ENCODE measurements around the gene C12orf57.

The C12orf57 gene

DNA sequence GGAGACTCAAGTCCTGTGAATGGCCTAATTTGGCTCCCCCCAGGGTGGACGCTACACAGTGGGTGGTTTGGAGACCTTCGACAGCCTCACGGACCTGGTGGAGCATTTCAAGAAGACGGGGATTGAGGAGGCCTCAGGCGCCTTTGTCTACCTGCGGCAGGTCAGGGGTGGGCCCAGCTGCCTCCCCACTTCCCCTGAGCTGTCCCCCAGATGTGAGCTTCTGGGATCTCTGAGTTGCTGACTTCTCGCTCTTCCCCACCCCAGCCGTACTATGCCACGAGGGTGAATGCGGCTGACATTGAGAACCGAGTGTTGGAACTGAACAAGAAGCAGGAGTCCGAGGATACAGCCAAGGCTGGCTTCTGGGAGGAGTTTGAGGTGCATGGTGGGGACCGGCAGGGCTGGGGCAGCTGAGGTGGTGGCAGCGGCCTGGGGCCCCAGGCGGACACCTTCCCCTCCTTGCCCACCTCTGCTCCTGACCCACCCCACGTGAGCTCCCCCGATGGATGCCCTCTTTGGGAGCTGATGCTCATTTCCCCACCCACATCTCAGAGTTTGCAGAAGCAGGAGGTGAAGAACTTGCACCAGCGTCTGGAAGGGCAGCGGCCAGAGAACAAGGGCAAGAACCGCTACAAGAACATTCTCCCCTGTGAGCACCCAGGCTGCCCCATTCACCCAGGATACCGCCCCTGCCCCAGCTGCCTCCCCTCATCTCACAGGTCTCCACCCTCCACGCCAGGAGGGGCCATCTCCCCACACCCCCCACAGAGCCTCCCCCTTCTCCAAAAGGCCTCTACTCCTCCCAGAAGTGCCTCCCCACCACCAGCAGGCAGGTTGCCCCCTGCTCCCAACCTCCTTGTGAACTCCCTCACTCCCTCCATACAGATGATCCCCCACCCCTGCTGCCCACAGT is 11.5 kb downstream of the C12orf57 start:
- no peak for DNase-seq

DNA sequence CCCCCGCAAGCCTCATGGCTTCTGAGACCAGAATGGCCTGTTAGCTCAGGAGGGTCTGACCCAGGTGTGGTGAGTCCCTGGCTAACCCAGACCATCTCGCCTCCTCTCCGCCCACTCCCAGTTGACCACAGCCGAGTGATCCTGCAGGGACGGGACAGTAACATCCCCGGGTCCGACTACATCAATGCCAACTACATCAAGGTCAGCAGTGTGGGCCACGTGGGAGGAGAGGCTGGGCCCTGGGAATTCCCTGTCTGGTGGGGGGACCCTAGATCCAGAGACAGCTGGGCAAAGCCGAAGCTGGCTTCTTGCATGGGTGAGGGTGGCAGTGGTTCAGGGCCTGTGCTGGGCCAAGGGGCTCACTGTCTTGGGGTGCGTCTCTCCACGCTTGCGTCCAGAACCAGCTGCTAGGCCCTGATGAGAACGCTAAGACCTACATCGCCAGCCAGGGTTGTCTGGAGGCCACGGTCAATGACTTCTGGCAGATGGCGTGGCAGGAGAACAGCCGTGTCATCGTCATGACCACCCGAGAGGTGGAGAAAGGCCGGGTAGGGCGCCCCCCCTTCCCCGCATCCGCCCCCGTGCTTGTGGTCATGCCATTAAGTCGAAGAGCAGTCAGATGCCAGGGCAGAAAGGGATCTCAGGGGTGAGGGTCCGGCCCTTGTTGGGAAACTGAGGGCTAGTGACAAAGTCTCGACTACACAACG is 12.4 kb downstream of the C12orf57 start:
- no peak for DNase-seq

DNA sequence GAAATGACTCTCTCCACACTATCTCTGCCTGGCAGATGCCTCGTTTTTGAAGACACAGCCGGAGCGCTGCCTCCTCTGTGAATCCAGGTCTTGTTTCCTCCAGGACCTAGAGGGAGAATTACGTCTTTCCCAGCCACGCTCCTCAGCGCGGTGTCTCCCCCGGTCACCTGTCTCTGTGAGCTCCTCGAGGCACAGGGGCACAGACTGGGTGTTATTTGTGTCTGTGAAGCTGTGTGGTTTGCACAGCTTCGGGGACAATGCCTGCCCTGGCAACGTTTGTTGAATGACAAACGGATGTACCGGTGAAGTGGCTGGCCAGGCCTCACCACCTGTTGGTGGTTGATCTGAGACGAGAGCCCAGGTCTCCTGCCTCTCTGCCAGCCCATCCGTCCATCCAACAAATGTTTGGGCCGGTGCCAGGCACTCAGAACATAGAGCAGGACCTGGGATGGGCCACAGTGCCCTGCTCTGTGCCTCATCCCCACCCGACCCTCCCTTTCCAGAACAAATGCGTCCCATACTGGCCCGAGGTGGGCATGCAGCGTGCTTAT is 13.4 kb downstream of the C12orf57 start:
- DNase-seq: no peak

DNA sequence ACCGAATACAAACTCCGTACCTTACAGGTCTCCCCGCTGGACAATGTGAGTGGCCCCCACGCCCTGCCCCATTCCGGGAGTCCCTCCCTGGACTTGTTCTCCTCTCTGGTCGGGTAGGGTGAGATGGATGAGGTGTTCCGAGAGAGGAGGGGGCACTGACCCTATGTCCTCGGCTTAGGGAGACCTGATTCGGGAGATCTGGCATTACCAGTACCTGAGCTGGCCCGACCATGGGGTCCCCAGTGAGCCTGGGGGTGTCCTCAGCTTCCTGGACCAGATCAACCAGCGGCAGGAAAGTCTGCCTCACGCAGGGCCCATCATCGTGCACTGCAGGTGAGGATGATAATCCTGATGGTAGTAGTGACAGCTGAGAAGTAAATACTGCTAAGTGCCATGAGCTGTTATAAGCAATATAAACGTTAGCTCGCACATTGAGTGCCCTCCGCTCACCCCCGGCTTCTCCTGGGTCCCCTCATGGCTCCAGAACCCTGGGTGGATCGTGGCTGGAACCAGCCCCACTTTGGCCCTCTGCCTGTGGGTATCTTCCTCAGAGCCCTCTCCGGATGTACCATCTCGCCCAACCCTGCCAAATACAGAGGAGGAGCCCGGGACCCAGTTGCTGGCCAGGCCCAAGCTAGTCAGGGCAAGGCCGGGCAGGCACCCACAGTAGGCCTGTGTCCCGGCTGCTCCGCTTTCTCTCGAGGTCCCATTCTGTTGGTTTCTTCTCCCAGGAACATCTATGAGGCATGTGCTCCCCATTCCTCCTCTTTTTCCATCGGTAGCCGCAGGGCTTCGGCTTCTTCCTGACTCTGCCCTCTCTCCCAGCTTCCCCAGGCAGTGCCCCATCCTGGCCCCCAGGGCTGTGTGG is 14.2 kb downstream of the C12orf57 start:
- DNase-seq: no peak

DNA sequence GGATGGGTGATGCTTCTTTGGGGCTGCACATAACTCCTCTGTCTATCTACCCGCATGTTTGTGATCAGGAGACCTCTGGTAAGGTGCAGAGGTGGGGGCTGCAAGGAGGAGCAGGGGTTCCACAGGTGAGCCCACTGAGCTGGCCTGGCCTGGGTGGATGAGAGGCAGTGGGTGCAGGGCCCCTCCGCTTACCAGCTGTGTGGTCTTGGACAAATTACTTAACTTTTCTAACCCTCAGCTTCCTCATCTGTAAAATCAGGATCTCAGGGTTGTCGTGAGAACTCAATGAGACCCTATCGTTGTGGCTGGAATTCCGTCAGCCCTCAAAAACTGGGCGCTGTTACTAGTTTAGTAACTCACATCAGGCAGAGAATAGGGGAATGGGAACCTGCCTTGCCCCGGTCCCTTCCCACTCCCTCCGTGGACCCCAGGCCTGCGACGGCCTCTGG is 14.8 kb downstream of the C12orf57 start:
- no peak for DNase-seq

DNA sequence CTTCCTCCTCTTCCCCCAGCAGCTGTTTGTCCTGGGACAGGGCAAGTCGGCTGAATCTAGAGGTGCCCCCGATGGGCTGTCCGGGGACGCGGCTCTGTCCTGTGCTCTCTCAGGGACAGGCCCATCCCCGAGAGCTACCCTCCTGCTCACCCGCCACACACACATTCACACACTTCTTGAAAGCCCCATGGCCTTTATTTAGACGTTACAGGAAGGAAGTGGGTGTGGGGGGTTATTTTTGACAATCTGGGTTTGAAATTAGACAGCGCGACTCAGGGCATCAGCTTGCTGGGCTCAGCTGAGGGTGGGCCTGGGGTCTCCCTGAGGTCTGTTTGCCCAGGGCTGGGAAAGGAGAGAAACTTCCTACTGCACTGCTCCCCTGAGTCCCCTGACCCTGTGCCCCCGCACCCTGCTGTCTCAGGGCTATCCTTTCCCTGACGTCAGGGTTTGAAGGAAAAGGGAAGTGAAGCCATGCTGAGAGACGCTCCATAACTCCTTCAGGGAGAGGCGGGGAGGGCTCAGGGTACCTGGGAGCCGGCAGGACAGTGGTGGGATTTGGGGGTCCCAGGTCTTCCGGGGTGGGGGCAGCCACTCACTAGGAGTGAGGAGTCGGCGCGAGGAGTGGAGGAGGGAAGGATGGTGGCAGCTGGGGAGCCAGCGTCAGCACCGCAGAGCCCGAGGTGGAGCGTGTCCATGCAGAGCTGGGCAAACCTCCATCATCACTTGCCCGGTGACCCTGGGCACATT is 15.4 kb downstream of the C12orf57 start:
- peak; percentile 76 for DNase-seq

DNA sequence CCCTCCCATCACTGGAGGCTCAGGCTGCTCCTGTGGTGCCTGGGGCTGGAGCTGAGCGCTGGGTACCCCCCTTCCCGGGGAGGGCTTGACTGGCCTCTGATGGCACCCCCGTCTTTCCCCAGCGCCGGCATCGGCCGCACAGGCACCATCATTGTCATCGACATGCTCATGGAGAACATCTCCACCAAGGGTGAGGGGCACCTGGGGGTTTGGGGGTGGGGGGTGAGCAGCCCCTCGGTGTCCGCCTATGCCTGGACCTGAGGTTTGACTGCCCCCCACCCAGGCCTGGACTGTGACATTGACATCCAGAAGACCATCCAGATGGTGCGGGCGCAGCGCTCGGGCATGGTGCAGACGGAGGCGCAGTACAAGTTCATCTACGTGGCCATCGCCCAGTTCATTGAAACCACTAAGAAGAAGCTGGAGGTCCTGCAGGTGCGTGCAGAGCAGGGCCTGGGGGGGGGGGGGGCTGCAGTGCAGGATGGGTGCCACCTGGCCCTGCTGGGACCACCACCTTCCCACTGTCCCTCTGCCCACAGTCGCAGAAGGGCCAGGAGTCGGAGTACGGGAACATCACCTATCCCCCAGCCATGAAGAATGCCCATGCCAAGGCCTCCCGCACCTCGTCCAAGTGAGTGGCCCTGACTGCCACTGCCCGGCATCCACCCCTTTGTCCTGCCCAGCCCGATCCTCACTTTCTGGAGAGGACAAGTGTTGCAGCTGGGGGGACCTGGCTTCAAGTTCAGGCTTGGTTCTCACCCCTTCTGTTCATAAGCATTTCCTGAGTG is 16.2 kb downstream of the C12orf57 start:
- no peak for DNase-seq

DNA sequence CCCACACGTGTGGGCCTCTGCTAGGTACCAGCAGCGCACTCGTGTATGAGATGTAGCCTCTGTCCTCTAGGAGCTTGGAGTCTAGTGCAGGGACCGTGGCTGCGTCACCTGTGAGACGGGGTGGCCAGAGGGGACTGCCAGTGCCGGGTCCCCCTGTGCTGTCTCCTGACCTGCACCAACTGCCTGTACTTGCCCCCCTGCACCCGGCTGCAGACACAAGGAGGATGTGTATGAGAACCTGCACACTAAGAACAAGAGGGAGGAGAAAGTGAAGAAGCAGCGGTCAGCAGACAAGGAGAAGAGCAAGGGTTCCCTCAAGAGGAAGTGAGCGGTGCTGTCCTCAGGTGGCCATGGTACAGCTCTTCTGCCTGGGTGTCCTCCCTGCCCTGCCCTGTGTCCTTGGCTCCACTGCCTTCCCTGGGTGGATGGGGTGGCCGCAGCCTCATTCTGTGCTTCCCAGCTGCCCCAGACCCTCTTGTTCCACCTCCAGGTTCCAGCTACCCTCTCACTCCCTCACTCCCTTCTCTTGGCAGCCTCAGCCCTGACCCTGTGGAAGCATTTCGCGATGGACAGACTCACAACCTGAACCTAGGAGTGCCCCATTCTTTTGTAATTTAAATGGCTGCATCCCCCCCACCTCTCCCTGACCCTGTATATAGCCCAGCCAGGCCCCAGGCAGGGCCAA is 16.9 kb downstream of the C12orf57 start:
- DNase-seq: no peak

DNA sequence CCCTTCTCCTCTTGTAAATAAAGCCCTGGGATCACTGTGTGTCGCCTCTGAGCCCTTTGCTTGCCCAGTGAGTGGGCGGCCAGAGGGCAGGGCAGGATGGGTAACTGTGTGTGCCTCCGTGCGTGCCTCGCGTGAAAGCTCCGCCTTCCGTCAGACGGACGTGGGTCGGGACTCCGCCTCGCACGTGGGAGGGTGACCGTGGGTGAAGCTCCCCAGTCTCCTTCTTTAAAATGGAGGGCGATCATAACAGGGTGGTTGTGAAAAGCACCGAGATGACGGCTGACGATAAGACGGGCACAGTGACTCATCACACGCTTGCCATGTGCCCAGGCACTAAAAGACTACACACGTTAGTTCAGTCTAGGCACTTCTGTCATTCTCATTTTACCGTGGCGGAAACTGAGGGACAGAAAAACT is 17.5 kb downstream of the C12orf57 start:
- DNase-seq: peak; percentile 95

DNA sequence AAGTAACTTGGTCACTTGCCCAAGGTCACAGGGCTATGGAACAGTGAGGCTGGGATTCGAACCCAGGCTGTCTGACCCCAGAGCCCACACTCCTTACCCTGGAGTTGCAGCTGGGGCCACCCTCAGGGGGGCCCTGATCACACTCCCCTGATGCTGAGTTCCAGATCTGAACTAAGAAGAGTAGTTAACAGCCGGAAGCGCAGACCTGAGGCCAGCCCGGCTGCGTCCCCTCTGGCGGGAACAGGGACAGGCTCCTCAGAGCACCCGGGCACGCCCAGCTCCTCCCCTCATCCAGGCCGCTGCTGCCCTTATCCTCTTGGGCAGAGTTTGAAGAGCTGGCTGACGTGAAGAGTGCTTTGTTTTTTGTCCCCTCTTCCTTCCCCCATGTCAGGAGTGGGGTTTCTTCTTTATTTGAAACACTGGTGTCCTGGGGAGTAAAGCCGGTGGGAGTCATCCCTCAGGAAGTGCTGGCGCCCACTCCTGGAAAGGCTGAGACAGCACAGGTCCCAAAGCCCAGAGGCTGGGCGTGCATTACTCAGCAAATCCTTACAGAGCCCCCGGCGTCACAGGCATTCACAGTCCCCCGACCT is 18.0 kb downstream of the C12orf57 start:
- peak; percentile 70 for DNase-seq

DNA sequence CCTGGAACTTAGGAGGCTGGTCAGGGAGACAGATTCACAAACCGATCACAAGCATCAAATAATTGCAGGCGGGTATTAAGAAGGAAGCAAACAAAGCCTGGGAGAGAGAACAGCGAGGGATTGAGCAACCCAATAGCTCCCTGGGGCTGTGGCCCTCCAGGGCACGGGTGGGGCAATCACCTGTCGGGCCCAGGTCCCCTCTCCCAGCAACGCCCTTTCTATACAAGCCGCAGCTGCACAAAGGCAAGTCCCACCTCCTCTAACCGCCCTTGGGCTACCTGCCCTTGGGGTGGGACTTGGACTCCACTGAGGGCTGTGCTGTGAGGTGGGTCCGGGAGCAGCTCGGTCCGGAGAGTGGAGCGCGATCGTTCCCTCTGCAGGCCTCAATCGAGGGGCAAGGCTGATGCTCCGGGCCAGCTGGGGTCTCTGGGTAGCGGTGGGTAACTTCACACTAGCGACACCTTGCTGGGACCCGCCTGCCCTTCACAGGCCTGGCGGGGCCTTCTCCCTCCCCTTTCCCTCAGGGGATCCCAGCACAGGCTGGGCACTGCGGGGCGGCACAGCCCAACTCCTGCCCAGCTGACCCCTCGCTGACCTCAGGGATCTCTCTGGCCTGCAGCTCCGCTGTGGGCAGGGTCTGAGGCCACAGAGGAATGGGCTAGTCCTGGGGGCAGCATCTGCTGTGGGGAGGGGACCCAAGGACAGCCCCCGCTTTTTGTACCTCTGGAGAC is 18.6 kb downstream of the C12orf57 start:
- DNase-seq: no peak

DNA sequence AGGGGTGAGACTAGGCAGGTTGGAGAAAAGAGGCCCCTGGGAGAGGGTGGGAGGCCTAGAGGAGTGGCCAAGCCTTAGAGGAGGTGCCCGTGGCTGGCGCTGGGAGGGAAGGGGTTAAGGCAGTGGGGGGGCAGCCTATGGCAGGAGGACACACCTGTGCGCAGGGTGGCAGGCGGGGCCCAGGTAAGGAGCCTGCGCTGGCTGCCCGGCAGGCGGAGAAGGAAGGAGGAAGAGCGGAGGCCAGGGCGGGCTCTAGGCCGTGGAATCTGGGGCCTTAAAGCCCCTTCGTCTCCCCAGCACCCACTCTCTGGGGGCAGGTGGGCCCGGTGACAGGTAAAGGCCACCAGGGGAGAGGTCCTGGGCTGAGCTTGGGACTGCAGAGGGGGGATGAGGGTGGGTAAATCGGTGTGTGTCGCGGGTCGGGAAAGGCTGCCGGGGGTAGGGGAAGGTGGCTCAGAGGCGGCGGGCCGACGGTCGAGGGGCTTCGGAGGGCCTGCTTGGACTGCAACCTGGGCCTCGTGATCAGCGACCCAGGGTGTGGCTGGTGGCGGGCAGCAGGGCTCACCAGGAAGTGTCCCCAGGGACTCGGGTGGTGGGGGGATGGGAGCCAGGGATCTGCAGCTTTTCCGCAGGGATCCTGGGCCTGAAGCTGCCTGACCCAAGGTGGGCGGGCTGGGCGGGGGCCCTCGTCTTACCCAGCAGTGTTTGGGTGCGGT is 19.4 kb downstream of the C12orf57 start:
- DNase-seq: no peak

DNA sequence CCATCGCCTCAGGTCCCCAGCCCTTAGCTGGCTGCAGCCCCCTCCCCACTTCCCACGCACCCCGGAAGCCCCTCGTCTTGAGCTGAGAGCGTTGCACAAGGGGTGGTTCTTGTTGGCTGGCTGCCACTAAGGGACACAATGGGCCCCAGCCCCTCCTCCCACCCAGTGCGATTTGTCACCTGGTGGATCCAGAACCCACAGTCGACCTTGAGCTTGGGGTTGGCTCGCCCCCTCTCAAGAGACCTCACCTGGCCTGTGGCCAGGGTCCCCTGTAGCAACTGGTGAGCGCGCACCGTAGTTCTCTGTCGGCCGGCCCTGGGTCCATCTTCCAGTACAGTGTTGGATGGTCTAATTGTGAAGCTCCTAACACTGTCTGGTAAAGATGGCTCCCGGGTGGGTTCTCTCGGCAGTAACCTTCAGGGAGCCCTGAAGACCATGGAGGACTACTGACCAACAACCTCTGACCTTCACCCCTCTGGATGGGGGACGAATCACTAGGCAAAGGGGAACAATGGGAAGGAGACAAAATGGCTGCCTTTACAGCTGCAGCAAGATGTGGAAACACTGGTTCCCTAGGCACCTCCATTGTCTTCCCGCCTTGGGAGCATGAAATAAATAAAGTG is 20.1 kb downstream of the C12orf57 start:
- DNase-seq: peak; percentile 16

DNA sequence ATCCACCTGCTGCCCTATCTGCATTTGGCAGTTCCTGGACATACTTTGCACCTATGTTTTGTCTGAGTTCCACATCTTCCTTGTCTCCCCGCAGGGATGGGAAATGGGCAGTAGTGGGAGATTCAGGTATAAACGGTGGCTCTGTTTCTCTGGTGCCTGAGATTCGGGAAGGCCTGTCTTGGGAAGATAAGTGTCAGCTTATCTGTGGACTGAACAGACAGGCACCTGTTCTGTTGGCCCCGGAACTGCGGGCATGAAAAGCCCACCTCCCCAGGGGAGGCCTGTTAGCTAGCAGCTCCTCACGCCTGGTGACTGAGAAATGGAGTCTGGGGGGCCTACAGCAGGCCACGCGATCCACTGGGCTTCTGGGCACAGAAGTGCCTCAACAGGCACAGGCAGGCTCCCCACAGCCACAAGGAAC is 20.8 kb downstream of the C12orf57 start:
- DNase-seq: peak; percentile 3

DNA sequence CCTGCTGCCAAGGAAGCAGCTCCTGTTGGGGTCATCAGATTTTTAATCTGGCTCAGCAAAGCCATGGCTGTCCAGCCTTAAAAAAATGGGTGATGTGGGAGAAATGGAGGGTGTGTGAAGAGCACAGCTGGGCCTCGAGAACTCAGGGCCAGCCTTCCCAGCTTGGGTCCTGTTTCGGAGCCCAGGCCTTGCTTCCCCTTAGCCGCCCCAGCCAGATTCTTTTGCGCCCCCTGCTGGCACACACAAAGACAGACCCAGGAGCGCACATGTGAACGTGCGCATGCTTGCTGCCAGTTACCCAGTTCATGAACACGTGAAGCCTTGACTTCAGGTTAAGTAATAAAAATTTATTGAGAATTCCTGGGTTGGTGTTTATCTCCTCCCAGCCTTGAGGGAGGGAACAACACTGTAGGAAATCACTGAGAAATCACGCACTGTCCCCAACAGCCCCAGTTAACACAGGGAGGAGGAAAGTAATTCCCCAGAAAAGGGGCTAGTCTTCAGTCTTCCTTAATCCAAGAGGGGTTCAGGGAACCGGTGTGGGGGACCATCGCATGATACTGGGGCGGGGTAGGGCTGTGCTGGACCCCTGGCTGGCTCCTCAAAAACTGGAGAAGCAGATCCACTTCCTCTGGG is 21.3 kb downstream of the C12orf57 start:
- DNase-seq: peak; percentile 91

DNA sequence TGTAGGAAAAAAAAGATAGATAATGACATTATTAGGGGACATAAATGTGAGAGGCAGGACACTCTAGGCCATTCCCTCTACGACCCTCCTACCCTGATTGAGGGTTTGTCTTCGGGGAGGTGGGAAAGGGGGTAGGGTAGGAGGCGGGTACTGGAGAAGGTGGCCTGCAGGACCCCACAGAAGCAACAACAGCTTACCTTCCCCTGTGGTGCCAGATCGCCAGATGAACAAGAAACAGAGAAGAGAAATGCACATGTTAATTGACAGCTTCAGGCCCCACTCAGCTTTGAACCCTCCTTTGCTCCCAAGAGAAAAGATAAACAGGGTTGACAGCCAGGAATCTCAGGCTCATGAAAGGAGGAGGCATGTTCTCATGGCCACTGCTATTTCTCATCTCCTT is 21.9 kb downstream of the C12orf57 start:
- no peak for DNase-seq

DNA sequence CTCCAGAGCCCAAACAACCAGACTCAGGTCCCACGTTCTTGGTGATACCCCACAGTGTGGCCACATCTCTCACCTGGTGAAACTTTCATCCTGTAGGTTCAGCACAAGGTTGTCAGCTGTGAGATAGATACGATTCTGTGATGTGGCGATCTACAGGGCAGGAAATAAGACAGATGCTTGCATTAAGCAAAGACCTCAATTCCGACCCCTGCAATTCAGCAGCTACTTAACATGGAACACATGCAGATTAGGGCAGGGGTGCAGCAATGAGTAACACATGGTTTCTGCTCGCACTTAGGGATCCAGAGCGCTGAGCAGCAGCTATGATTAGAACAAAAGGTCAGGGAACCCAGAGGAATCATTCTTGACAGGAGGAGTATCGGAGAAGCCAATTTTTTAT is 22.5 kb downstream of the C12orf57 start:
- DNase-seq: no peak

DNA sequence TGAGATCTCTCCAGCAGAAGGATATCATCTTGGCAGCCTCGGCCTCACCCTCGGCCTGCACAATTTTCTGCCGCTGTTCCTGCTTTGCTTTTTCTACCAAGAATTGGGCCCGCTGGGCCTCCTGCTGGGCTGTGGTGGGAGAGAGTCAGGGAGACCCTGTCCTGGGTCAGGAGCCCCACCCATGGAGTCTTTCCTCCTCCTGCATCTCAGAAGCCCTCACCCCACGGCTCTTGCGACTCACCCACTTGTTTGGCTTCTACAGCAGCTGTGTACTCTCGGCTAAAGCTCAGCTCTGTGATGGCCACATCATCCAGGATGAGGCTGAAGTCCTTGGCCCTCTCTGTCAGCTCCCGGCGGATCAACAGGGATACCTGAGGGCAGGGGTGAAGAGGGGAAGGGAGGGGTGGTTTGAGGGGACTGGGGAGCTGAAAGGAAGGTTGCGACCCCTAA is 23.9 kb downstream of the C12orf57 start:
- no peak for DNase-seq

Measured in stimulated activated CD4-positive, alpha-beta T cell treated with anti-CD3 and anti-CD28 coated beads, Interleukin-4, amount 100 ng/mL, for 24 hours (primary cell).